GM18520 (cell line): ENCODE data around the gene SCRT2.
"Not testable (repeated sequence)": the region's sequence is repeated elsewhere in the genome, so short reads cannot be mapped to it uniquely, and the experiment has no call there.

Experiments
- ATAC-seq: cut with Tn5 transposase; IDR thresholded peaks from one replicate; pipeline ENCODE4 v1.9.1; 2021; ENCODE audit not compliant: unreplicated experiment

The SCRT2 gene

DNA sequence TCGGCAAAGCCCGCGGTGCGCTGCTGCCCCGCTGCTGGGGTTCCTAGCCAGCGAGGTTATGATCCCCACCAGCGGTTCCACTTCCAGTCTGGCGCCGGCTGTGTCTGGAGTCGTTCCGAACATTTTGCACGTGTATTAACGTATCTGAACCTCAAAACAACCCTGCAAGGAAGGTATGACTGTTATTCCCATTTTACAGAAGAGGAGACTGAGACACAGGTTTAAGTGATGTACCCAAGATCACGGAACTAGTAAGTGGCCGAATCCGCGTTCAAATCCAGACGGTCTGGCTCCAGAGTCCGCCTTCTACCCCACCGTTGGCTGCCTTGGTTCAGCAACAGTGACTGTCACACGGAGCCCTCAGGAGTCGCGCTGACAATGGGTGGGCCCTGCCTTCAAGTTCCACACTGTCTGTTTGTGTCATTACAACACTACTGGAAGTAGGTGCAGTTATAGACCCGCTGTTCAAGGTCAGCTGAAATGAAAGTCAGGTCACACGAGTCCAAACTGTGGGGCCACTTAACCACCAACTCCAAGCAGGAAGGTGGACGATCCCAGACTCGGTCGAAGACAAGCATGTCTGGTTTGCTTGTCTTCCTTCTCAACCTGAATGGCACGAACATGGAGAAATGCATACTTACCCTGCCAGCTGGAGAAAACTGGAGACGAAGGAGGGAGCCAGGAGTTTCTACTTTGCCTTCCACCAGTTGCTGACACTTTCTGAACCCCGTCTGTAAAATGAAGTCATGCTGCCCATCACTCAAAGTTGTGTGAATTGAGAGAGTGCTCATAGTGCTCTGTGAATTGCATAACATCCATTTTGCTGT lies 21.8 kb downstream of the SCRT2 start:
- ATAC-seq, result no peak

DNA sequence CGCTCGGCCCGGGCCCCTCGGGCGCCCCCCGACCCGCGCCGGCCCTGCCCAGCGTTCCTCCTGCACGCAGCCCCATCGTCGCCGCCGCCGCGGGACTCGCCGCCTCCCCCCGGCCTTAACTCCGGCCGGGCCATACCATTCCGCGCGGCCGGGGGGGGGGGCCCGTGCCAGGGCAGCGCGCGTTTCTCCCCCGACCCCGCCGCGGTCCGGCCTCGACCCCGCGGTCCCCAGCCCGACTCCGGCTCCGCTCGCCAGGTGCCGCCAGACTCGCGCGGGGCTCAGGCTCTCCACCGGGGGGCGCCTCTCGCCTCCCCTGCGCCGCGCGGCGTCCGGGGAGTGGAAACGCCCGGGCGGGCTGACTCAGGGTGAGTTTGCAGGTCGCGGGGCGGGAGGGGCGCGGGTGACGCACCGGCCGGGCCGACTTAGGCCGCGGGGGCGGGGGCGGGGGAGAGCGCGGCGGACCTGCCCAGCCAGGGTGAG lies 22.5 kb downstream of the SCRT2 start, which contains the start of gene SRXN1:
Gene SRXN1, minus strand, starts transcription at position 91 of the 480 bp plus-strand sequence. Its CDS starts 15 bp downstream, at position 76.
- ATAC-seq, result peak; percentile 72

DNA sequence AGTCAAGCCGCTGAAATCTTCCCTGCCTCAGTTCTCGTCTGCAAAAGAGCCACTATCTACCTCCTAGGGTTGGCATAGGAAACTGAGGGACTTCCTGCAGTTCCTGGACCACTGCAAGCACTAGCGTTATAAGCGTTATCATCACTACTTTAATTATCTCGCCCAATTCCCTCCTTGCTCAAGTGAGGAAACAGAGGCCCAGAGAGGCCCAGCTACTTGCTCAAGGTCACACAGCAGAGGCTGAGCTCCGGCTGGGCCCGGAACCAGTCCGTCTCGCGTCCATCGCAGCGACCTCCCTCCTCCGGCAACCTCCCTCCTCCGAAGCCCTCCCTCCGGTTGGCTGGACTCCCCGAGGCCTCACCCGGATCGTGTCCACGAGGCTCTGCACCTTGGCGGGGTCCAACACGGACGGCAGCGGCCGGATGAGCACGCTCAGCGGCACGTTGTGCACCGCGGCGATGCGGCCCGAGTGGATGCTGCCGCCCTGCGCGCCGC lies 22.9 kb downstream of the SCRT2 start:
- peak; percentile 6 for ATAC-seq

DNA sequence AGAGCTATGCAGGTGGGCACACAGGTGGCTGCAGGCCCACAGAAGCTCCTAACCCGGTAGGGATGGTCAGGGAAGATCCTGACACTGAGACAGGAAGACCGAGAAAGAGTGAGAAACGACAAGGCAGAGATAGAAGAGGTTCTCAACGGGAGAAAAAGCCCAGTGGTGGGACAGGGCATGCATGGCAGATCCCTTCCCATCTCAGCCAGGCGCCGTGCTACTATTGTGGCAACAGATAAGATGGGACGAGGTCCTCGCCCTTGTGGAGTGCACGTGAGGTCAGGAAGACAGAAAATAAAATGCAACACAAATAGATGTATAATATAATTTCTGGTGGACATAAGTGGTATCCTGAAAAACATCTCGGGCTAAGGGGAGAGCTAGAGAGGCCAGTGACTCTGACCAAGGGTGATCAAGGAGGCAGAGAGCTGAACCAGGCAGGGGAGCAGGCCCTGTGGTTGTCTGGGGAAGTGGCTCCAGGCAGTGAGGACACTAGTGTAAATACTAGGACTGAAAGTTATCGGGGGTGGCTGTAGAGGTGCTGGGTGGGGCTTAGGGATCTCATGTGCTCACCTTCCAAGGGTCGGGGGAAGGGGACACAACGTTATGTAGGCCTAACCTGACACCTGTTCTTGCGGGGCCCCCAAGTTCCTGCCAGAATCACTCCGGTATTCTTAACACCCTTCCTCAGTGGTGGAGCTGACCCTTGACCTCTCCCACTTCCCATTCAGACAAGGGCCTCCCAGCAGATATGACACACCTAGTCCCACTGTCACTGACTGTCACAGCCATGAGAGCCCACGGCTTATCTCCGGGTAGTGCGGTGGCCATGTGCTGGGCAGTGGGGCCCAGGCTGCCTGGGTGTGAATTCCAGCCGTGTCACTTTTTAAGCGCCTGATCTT lies 23.6 kb downstream of the SCRT2 start:
- no peak for ATAC-seq

DNA sequence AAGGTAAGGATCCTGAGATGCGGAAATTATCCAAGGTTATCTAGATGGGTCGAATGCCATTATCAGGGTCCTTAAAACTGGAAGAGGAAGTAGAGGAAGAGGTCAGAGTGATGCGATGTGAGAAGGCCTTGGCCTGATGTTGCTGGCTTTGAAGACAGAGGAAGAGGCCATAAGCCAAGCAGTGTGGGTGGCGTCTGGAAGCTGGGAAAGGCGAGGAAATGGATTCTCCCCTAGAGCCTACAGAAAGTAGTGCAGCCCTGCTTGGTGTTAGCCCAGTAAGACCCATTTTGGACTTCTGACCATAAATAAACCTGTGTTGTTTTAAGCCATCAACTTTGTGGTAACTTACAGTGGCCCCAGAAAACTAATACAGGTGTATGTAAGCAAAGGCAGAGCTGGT lies 24.6 kb downstream of the SCRT2 start:
- ATAC-seq, result no peak

DNA sequence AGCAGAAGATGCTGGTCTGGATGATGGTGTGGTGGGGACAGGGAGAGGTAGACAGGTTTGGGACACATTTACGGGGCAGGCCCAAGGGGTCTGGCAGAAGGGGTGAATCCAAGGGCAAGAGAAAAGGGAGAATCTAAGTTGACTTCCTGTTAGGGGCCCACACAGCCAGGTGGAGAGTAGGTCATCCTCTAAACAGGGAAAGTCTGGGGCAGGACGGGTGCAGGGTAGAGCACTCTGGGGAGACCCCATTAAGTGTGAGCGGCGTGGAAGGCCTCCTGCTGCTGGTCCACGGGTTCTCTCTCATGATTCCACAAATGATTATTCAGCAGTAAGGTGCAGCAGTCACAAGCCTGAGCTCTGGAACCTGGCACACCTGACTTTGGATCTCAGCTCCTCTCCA lies 25.3 kb downstream of the SCRT2 start:
- ATAC-seq, result no peak

DNA sequence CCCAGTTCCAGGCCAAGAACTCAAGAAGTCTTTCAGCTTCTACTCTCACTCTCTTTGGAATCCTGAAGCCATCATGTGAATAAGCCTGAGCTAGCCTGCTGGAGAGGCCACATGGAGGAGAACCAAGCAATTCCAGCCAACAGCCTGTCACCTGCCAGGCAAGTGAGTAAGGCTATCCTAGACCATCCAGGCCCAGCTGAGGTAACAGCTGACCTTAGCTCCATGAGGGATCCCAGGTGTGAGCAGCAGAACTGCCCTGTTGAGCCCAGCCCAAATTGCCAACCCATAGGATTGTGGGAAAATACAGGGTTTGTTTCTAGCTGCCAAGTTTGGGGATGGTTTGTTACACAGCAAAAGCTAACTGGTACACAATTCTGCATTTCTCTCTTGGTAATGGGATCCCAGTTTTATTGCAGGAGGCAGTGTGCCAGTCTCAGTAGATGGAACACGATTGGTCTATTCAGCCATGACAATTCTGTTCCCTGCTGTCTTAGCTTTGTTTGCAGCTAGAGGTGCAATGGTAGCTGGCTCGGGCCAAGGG lies 28.1 kb downstream of the SCRT2 start:
- no peak for ATAC-seq

DNA sequence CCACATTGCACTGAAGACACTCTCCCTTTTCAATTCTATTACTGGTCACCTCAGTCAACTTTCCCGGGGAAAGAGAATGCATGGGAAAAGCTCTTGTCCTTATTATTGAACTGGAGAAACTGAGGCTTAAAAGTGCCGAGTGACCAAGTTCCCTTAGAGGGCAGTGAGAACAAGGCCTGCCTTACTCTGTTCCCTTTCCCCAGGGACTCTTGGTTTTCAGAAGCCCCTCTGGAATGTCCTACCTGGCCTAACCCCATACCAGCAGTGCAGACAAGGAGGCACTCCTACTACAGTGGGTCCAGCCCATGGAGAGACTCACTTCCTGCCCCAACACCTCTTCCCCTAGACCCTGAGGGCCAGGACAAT lies 28.8 kb downstream of the SCRT2 start:
- no peak for ATAC-seq

DNA sequence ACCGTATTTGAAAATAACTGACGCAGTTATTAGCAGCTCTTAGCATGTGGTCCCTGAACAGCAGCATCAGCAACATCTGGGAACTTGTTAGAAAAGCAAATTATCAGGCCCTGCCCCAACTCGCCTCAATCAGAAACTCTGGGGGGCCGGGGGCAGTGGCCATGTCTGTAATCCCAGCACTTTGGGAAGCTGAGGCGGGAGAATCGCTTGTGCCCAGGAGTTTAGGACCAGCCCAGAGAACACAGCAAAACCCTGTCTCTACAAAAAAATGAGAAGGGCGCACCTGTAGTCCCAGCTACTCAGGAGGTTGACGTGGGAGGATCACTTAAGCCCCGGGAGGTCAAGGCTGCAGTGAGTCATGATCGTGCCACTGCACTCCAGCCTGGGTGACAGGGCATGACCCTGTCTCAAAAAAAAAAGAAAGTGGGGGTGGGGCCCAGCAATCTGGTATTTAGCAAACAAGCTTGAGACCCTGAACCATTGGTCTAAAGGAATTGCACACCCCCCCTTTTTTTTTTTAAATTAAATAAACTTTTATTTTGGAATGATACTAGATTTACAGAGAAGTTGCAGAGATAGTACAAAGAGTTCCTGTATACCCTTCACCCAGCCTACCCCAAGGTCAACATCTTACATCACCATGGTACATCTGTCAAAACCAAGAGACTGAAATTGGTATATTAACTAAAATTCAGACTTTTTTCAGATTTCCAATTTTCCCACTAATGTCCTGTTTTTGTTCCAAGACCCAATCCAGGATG lies 29.3 kb downstream of the SCRT2 start:
- ATAC-seq, result no peak

DNA sequence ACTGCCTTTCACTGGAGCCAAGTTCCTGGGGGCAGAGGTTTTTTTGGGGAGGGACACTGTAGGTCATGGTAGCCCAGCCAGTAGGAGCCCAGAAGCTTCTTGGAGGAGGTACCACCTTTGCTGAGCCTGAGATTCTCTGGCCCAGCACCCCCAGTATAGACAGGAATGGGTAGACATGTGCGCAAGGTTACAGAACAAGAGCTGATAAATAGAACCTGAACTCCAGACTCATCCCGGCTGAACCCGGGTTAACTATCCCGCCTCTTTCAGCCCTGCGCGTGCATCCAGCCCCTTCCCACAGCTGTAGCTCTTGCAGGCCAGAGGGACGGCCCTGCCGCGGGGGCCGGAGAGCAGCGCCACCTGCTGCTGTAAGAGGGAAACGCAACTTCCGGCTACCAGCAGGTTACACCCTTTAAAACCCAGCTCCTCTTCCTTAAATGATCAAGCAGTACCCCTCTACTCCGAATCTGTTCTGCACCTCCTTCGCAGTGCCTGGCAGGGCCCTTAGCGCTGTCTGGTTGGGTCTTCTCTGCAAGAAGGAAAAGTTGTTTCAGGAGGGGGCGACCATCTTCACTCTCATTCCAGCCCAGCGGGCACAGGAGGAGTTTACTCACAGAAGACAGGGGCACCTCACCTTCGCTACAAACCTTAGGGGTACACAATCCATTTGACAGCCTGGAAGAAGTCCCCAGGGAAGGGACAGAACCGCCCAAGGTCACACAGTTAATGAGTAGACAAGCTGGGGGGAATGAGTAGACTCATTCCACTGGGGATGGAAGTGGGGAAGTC lies 30.1 kb downstream of the SCRT2 start:
- ATAC-seq, result no peak

DNA sequence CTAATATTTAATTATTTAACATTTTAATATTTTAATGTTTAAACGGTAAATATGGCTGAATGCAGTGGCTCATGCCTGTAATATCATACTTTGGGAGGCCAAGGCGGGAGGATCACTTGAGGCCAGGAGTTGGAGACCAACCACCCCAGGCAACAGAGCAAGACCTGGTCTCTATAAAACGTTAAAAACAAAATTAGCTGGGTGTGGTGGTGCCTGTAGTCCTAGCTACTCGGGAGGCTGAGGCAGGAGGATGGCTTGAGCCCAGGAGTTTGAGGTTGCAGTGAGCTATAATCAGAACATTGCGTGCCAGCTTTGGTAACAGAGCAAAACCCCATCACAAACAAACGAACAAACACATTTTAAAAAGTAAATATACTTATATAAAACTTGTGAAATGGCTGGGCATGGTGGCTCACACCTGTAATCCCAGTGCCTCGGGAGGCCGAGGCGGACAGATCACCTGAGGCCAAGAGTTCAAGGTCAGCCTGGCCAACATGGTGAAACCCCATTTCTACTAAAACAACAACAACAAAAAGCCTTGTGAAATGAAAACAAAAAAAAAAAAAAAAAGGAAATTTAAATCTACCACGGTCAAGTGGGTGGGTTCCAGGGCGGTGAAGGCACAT lies 30.8 kb downstream of the SCRT2 start:
- no peak for ATAC-seq

DNA sequence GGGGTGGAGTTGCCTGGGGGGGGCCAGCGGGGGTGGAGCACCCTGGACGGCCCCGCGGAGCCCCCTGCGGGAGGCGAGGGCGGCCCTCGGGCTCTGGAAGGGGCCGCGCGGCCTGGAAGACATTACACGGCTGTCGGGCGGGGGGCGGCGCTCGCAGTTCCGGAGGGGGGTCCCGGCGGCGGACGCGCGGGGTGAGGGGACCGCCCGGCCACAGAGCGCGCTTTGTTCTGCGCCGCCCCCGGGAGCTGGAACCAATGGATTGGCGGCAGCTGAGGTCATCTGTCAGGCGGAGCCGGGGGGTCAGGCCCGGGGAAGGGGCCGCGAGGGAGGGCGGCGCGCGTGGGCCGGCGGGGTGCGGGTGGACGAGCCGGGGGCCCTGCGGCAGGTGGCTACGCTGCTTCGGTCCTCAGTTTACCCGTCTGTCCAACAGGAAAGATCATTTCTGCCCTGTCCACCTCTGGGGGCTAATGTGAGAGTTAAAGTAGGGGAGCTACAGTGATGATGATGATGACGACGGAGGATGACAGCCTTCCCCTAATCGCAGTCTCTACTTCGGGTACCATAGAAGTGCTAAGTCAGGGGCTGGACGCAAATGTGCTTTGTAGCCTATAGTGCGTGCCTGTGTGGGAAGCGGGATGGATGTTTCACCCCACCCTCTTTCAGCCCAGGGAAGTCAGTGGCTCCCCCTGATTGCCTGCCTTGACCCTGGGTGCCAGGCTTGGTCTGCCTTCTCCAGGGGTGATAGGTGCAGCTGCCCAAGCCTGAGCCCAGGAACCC lies 33.0 kb downstream of the SCRT2 start:
- ATAC-seq, result no peak

DNA sequence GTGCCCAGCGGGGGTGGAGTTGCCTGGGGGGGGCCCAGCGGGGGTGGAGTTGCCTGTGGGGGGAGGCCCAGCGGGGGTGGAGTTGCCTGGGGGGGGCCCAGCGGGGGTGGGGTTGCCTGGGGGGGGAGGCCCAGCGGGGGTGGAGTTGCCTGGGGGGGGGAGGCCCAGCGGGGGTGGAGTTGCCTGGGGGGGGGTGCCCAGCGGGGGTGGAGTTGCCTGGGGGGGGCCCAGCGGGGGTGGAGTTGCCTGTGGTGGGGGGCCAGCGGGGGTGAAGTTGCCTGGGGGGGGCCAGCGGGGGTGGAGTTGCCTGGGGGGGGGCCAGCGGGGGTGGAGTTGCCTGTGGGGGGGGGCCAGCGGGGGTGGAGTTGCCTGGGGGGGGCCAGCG lies 33.6 kb downstream of the SCRT2 start:
- not testable (repeated sequence) for ATAC-seq

DNA sequence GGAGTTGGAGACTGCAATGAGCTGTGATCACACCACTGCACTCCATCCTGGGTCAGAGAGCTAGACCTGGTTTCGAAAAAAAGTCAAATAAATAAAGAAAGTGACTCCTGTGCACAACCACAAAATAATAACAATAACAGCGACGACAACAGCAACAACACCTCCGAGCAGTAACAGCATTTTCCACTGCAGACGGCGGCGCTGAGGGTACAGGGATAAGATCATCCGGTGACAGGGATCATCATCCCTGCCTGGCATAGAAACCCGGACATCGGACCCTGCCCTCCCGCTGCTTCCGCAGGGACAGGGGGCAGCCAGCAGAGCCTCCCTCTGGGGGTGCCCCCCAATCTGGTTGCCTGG lies 34.1 kb downstream of the SCRT2 start:
- ATAC-seq, result no peak

DNA sequence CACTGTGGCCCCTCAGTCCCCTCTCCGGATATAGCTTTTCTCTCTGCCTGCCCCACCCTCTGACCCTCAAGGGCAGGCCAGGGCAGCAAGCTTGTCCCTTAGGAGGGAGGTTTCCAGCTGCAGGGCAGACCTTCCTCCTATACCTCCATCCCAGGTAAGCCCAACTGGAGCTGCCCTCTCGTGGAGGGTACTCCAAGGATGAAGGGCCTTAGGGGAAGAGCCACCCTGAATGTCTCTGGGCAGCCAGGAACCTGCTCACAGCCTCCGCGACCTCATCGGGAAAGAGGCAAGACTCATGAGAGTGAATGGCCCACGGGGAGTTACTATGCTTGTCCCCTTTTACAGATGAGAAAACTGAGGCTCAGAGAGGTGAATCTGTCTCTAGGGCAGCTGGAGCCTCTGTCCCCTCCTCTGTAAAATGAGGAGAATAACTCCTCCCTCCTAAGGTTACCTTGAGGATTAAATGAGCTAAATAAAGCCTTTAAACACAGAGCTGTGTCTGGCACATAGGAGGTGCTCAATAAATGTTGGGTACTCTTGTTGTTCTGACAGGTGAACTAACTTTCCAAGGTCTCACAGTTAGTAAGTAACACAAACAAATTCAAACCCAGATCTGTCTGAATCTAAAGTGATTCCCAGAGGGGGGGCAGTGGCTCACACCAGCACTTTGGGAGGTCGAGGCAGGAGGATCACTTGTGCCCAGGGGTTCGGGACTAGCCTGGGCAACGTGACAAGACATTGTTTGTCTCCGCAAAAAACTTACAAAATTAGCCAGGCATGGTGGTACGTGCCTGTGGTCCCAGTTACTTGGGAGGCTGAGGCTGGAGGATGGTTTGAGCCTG lies 34.7 kb downstream of the SCRT2 start:
- ATAC-seq, result no peak

DNA sequence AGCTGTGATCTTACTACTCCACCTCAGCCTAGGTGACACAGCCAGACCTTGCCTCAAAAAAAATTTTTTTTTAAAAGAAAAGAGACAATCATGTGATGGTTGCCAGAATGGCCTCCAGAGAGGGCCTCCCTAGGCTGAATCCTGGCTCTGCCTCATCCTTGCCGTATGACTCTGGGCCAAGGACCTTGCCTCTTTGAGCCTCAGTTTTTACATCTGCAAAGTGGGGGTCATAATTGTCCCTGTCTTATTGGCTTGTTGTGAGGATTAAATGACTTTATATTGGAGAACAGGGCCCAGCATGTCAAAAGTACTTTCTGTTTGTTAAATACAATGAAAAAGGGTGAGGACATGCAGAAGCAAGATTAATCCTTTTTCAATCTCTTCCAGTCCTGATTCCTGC lies 37.0 kb downstream of the SCRT2 start:
- no peak for ATAC-seq

DNA sequence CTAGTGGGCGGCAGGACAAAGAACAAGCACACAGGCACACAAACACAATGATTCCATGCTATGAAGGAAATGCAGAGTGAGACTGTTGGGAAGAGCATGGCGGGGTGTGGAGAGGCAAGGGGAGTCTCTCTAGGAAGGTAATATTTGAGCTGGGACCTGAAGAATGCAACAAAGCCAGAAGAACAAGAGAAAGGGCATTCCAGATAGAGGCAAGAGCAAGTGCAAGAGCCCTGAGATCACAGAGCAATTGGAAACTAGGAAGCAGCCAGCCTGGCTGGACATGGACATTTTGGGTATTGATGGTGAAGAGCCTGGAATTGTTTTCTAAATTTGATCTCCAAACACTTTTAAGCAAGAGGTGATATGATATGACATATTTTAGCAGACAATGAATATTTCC lies 38.0 kb downstream of the SCRT2 start:
- no peak for ATAC-seq

DNA sequence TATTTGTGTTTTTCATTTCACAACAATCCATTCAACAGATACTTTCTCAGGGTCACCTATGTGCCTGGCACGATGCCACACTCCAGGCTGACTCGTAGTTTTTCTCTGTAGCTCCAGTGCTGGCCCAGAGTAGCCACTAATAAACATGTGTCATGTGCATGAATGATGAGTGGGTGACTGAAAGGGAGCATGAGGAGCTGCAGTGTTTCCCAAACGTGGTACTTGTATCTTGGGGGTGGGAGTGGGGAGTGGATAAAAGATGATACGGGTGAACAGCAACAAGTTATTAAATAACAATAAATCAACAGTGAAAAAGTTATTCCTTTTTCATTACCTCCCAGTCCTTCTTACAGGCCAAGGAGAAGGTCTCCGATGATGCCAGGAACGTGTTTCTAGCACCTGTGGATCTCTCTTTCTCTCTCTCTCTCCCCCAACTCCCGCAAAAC lies 39.7 kb downstream of the SCRT2 start:
- ATAC-seq, result no peak
